ENCODE measurements around the gene FLRT2.

- TF ChIP-seq POLR2A (IDR thresholded peaks at IDR 0.05) (no peak), CTCF (IDR thresholded peaks at IDR 0.05) (no peak)
These were observed 83.6 kb downstream of the FLRT2 start for GRCh38 chr14:85613496-85613895.
